Skeletal muscle cell (primary cell): ENCODE results near the gene METTL21C.

Source experiments
- DNase-seq: peaks from one replicate; pipeline ENCODE4 v3.0.0-alpha.2; 2010; ENCODE audit warnings: low read depth
- H3K4me3 ChIP-seq: 2 replicates; pipeline ENCODE4 v1.5.1; 2011; ENCODE audit warnings: low read depth, mild to moderate bottlenecking, control low read depth, low read length, moderate library complexity

Gene METTL21C

GRCh38 chr13:102677122-102677521 lies 17.7 kb downstream of the METTL21C start:
- no peak overlapping the region for H3K4me3 ChIP-seq
- DNase-seq: no peak

DNA sequence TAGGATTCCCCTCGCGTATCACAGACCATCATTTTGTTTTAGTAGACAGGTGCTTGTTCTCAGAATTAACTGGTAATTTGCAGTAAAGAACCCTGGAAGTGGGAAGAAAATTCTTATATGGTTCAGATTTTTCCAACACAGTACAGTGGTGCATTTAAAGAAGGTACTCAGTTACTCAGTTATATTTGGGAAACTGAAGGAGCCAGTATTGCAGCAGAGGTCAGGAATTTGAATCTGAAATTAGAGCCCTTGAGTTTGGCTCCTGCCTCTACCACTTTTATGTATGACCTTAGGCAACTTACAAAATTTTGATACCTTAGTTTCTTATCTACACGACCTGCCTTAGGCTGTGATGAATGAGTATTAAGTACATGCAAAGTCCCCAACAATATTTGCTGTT lies 19.7 kb downstream of the METTL21C start:
- DNase-seq: no peak

DNA sequence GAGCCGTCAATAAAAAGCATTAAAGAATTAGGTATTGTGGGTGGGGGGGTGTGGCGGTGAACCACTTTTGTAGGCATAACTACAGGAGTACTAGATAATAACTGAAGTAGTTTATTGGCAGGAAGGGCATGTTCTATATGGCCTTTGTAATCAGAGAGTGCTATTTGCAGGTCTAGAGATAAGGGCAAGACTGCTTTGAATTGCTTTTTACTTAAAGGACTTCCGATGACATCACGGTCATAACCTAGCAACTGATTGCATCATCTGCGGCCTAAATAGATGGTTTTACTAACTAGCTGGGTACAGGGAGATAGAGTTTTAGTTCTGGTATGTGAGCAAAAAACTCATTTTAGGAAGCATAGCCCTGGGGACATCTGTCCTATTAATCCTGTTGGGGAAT lies 24.7 kb downstream of the METTL21C start:
- DNase-seq: no peak
- no peak overlapping the region for H3K4me3 ChIP-seq

More for the DNA sequence above, 19.7 kb downstream of the METTL21C start:
- H3K4me3 ChIP-seq: no peak overlapping the region

GRCh38 chr13:102667911-102668310 lies 26.9 kb downstream of the METTL21C start:
- DNase-seq: no peak
- no peak overlapping the region for H3K4me3 ChIP-seq

DNA sequence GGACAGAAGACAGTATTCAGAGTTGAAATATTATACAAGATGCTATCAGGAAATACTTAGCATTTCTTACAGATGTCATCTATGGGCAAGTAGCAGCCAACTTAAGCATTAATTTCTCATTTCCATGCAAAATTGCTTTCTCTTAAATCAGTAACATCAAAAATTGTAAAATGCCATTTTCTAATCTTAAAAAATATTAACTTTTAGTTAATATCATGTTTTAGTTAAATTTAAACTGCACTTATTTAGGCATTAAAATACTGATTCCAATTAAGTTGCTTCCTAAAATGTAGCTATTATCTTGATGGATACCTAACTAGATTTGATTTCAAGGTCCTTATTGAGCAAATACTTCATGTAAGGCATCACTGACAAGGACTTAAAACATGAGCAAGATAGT lies 27.8 kb downstream of the METTL21C start:
- no peak overlapping the region for H3K4me3 ChIP-seq
- DNase-seq: no peak

DNA sequence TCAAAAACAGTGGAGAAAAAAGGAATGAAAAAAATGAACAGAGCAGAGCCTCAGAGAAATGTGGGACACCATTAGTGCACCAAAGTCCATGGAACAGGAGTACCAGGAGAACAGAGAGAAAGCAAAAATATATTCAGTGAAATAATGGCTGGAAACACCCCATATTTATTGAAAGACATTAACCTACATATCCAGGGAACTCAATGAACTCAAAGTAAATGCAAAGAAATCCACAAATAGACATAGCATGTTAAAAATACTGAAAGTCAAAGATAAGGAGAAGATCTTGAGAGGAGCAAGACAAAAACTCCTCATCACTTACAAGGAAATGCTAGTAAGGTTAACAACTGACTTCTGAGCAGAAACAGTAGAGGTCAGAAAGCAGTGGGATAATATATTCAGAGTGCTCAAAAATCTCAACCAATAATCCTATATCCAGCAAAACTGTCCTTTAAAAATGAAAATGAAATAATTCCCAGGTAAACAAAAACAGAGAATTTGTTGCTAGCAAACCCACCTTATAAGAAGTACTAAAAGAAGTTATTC lies 35.6 kb downstream of the METTL21C start:
- H3K4me3 ChIP-seq: no peak overlapping the region
- DNase-seq: no peak

DNA sequence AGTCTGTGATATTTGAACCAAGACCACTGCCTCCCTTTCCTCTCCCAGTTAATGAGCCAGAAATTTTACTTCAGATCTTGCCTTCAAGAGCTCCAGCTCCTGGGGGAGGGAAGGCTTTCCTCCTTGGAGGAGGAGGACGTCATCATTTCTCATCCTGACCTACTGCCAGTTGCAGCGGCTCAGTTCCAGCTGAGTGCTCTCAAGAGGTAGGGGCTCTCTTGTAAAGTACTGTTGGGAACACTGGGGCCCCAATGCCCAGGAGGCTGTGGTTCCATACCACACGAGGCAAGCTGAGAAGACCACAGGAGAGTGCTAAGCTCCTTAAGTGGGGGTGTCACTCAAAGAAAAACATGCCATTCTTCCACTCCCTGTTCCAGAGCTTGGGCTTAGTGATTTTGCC lies 36.2 kb downstream of the METTL21C start:
- peak; percentile 13 for DNase-seq
- no peak overlapping the region for H3K4me3 ChIP-seq

DNA sequence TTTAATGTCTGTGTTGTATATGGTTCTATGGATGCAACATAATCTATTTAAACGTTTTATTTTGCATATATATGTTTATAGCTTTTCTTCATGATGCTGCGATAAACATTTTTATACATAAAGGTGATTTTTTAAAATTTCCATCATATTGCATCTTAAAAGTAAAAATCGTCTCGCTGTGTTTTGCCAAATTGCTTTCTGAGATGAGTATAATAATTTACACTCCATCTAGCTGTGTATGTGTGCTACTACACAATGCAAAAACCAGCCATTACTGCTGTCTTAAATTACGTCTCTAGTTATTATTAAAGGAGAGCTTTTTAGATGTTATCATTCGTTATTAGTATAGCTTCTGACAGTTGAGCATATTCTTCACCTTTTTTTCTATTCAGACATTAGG lies 37.2 kb downstream of the METTL21C start:
- DNase-seq: no peak
- no peak overlapping the region for H3K4me3 ChIP-seq

DNA sequence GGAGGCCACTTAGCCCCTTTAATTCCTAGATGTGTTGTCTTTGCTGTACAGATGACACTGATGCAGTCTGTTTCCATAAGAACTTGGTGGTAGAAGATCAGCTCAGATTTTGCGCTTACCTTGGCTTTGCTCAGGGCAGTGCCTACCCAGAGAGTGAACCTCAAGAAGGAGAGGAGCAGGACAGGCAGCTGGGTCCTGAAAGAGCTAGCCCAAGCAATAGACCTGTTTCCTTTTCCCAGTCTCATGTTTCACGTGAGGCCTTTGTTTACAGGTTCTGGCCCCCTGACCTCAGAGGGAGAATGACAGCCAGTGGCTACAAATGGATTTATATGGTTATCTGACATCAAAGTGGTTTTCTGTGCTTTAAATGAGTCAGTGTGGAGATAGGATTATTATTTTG lies 40.1 kb downstream of the METTL21C start:
- no peak for DNase-seq
- H3K4me3 ChIP-seq: no peak overlapping the region

DNA sequence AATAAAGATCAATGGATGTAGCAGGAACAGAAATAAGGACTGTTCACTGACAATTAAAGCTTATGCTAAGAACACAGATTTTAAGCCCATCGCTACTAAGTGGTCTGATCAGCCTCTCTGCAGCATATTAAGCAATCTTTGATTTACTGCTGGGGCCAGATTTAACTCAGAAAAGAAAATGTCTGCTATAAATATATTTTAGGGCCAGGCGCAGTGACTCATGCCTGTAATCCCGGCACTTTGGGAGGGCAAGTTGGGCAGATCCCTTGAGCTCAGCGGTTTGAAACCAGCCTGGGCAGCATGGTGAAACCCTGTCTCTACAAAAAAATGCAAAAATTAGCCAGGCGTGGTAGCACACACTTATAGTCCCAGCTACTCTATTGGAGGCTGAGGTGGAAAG lies 43.0 kb downstream of the METTL21C start:
- no peak overlapping the region for H3K4me3 ChIP-seq
- DNase-seq: peak; percentile 38

GRCh38 chr13:102651392-102651791 lies 43.5 kb downstream of the METTL21C start:
- no peak for DNase-seq
- no peak overlapping the region for H3K4me3 ChIP-seq

DNA sequence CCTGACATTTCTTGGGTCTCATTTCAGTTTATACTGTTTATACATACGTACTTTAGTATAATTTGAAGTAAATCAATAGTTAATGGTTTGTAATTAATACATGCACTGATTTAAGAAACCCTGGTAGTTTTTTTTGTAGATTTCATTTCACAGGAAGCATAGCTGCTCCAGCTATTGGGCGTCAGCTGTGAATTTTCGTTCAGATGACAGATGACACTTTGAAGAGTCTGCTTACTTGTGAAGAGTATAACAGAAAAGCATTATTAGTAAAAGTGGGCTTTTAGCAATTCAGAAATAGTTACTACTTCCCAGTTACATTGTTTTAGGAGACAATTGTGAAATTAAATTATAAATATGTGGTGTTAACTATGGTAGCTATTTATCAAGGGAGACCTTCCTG lies 44.4 kb downstream of the METTL21C start:
- no peak overlapping the region for H3K4me3 ChIP-seq
- DNase-seq: no peak

GRCh38 chr13:102648046-102648445 lies 46.8 kb downstream of the METTL21C start:
- no peak for DNase-seq
- H3K4me3 ChIP-seq: no peak overlapping the region

DNA sequence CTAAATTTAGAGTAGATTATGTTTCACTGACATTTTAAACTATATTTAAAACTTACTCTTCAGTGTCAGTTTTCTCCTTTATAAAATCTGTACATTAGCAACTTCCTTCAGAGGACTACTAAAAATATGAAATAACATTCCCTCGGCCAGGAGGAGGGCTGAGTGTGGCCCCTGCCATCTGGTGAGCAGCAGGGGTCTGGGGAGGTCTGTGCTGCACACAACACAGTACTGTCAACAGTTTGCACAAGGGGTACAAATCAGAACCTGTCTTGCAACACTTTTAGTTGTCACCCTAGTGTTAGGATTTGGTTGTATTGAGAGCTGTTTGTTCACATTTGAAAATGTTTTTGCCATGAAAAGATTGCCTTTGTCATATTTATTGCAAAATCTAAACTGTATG lies 49.1 kb downstream of the METTL21C start:
- DNase-seq: no peak
- no peak overlapping the region for H3K4me3 ChIP-seq

DNA sequence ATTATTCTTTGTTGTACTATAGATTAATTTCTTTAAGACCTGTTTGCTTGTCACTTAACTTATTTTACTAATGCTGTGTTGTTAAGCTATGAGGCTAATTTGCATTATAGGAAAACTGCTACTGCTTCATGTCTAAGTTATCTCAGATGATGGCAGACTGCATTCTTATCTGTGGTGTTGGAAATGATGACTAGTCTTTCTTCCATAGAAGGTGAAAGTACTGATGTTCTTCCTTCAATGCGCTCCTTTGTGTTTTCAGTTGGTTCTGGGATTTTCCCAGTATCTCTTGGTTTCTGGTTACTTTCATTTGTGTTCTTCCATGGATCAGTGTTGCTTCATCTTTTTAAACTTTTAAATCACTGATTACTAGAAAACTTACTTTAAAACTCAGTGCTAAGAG lies 51.2 kb downstream of the METTL21C start:
- no peak overlapping the region for H3K4me3 ChIP-seq
- no peak for DNase-seq

DNA sequence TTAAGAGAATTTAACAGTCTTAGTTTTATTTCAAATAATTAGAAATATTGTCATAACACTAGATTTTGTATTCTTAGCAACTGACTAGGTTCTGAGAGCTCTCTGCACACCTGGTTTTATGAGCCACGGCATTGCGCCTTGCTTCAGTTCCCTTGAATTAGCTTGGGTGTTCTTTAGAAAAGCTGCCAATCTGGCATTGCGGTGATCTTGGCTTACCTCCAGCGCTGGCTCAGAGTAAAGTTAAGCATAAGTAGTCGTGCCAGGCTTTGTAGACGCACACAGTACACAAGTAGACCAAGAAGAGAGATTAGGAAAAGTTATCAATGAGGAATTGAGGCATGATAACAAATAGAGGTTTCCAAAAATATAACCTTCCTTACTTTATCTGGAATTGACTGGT lies 52.4 kb downstream of the METTL21C start:
- no peak overlapping the region for H3K4me3 ChIP-seq
- DNase-seq: no peak

DNA sequence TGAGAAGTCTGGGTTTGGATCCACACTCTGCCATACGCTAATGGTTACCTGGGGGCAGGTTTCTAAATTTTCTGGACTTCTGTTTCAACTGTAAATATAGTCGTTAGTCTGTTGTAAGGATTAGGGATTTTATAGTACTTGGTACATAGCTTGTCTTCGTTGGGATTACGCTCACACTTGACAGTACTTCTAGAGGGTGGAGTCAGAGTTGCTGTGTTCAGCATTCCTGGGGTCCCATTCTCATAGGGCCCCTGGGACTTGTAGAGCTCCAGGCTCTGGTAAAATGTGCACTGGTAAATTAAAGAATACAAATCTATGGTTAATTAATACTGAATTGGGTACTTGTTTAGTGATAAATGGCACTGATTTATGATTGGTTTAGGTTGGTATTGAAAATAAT lies 52.8 kb downstream of the METTL21C start:
- DNase-seq: no peak
- H3K4me3 ChIP-seq: no peak overlapping the region

DNA sequence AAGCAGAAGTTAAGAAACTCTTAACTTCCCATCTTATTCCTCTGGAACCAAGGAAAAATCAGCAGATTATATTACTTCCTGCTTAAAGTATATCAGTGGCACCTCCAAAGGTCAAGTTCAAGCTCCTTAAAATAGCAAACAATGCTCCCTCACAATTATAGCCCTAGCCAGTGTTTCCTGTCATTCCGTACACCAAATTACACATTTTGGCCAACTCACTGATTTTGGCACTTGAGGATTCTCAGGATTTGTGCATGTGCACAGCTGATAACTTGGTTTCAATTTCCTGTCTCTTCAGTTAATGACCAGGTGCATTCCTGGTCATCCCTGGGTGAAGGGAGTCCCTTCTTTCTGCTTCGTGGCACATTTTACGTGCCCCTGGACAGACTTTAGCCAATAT lies 56.1 kb downstream of the METTL21C start:
- H3K4me3 ChIP-seq: no peak overlapping the region
- DNase-seq: no peak
